ENCODE results near the gene CYTL1.

The CYTL1 gene

GRCh38 chr4:4995103-4995907 is 24.0 kb downstream of the CYTL1 start:
- peak; percentile 75 for DNase-seq

DNA sequence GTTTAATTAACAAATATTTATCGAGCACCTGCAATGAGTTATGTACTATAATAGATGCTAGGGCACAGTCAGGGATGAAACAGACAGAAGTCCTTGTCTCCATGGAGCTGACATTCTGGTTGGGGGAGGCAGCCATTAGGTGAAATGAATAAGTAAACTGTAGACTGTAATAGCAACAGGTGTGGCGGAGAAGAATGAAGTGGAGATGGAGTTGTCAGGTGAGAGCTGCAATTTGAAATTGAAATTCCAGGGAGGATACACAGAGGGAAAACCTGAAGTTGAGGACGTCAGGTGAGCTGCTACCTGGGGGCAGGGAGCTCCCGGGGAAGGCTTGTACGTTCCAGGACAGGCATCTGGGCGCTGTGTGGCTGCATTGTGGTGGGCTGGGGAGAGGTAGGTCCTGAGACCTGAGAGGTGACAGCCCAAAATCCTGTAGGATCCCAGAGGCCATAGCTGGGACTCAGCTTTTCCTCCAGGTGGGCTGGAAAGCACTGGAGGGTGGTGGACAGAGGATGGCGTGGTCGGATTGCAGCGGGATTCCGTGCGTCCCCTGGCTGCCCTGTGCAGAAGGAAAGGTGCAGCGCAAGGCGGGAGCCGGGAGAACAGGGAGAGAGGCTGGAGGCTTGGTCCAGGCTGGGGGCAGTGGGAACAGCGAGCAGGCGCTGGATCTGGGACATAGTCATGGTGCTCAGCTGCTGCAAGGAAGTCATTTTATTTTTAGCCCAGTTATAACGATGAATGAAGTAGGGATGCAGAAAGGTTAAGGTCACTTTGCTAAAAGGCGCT is 24.8 kb downstream of the CYTL1 start:
- DNase-seq: no peak

DNA sequence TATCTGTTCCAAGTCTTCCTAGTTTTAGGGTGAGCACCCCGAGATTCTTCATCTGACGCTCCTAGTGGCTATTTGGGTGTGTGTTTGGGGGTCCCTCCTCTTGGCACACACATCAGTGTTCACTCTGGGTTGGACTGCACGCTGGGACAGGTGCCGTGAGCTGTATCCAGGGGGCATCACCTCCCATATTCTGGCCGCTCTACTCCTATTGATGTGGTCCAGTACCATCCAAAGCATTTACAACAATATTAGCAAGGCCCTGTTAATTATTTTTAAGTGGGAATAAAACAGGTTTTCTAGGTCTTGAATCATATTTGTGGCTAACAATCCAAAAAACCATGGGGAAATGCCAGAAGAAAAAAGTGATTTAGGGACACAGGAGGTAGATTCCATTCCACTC is 26.4 kb downstream of the CYTL1 start:
- no peak for DNase-seq

DNA sequence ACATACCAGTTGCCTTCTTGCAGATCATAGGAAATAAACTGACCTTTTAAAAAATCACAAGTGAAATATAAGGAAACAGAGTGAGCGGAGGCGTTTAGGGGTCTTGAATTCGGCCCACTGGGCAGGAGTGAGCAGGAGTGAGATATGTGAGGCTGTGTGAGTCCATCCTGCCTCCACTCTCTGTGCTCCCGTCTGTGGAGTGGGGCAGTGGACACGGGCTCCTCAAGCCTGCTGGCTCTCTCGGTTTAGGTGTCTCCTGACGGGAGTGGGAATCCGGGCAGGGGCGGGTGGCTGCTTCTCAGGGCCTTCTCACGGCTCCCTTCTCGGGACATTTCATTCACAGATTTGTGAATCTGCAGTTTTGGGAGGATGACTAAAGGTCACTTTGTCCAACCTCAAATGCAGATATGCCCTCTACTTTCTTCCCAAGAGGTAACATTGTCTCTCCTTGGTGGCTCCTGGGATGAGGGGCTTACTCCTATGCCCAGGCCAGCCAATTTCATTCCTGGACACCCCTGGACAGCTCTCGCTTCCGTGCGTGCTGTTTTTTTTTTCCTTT is 27.6 kb downstream of the CYTL1 start:
- DNase-seq: no peak

DNA sequence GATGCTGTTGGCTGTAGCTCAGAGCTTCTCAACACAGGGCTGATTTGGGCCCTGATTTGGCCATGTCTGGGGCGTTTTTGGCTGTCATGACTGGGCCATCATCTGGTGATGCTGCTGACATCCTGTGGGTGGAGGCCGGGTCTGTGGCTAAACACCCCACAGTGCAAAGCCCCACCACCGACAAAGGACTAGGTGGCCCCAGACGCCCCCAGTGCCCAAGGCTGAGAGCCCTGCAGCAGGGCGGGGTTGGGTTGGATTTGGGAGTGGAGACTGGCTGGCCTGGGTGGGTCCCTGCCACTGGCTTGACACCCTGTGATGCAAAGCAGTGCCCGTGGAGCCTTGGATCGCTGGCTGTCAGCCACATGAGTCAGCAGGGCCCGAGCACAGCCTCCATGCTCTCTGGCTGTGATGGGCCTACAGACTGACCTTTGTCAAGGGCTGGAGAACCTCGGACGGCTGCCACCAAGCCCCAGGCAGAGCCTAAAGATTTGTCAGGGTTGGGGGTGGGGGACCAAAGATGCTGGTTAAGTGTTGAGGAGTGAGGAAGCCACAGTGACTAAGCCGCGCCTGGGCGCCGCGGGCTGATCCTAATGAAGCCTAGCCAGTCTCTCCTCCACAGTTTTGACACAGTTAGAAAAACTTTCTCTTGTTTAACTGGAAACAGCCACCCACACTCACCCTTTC is 28.3 kb downstream of the CYTL1 start:
- no peak for DNase-seq

- DNase-seq: no peak
Observed at GRCh38 chr4:4990329-4990728, 28.9 kb downstream of the CYTL1 start.

- no peak for DNase-seq
Observed at GRCh38 chr4:4989083-4989622, 30.1 kb downstream of the CYTL1 start.

DNA sequence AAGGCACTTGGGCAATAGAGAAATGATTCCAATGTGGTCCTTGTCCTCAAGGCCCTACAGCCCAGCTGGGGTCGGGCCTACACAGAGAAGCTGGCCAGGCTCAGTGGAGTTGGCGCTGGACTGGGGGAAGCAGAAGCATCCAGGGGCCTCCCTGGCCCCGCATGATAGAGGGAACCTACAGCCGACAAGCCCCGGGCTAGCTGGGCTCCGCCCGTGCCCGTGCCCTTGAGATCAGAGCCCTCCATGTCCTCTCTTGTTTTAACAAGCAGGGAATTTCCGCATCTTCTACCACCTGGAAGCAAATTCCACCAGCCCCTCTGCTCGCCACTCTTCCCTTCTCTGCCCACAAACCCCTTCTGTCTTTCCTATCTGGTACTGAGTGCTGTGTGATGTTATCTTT is 31.6 kb downstream of the CYTL1 start:
- DNase-seq: no peak

DNA sequence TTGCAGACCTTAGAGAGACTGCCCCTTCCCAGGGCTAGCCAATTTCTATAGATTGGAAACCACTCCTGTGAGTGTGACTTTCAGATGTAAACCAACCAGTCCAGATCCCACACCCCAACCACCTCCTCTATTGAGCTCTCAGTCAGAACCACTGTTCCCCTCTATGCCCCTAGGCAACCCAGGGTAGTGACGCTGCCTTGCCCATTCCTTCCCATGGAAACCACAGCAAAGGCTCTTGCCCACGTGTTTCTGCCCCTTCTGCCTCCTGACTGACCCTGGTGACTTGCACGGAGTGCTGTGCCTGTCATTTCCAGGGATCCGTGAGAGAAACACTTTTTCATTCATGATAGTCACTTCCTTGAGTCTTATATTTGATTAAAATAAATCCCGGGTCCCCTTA is 32.4 kb downstream of the CYTL1 start:
- no peak for DNase-seq

GRCh38 chr4:4985844-4986243 is 33.4 kb downstream of the CYTL1 start:
- DNase-seq: no peak

GRCh38 chr4:4985036-4985435 is 34.2 kb downstream of the CYTL1 start:
- DNase-seq: no peak

DNA sequence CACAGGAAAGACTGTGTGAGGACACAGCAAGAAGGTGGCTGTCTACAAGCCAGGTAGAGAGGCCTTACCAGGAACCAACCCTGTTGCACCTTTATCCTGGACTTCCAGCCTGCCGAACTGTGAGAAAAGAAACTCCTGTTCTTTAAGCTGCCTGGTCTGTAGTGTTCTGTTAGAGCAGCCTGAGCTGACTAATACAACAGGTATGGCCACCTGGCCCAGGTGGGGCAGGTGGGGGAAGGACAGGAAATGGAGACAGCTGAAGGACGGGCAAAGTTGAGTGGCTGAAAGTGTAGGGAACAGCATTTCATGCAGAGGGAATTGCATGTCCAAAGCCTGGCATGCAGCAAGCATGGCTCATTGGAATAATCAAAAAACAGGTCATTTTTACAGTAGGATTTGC is 35.1 kb downstream of the CYTL1 start:
- no peak for DNase-seq

- no peak for DNase-seq
Observed at GRCh38 chr4:4981827-4982226, 37.4 kb downstream of the CYTL1 start.

GRCh38 chr4:4981427-4981826 is 37.8 kb downstream of the CYTL1 start:
- no peak for DNase-seq

GRCh38 chr4:4980621-4981230 is 38.5 kb downstream of the CYTL1 start:
- DNase-seq: no peak

- no peak for DNase-seq
Observed at GRCh38 chr4:4979971-4980370, 39.3 kb downstream of the CYTL1 start.

GRCh38 chr4:4974727-4975126 is 44.5 kb downstream of the CYTL1 start:
- DNase-seq: no peak

DNA sequence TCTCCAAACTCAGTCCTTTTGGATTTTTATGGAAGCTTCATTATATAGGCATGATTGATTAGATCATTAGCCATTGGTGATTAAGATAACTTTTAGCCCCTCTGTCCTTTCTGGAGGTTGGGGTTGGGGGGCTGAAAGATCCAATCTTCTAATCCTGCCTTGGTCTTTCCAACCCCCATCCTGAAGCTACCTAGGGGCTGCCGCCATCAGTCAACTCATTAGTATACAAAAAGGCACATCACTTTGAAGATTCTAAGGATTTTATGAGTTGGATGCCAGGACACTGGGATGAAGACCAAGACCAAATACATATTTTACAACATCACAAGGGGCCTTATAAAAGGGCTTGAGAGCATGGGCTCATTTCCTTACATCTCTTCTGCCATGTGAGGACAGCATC is 47.5 kb downstream of the CYTL1 start:
- no peak for DNase-seq

- no peak for DNase-seq
Observed at GRCh38 chr4:4969298-4969697, 50.0 kb downstream of the CYTL1 start.

DNA sequence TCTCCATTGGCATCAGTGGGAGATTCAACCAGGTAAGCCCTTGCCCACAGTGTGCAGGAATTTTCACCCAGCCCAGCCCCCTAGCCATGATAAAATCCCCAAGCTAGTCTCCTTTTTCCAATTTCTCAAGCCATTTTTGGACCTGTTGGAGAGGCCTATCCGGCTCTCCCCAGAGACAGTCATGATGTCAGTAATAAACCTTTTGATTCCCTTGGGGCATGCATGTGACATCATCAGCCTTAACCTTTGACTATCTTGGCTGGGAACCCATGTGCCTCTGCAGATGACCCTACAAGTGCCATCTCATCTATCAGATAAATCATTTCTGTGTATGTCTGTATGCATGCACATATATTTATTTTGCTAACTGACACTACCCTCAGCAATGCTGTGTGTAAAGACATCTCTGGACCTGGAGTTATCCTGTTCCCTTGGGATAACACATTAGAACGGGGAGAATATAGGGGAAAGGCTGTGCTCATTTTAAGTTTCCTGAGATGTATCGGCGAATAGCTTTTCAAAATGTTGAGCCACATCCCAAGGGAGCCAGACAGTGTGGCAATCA is 51.0 kb downstream of the CYTL1 start:
- DNase-seq: no peak
